ENCODE data around the gene WDR55.

DNA sequence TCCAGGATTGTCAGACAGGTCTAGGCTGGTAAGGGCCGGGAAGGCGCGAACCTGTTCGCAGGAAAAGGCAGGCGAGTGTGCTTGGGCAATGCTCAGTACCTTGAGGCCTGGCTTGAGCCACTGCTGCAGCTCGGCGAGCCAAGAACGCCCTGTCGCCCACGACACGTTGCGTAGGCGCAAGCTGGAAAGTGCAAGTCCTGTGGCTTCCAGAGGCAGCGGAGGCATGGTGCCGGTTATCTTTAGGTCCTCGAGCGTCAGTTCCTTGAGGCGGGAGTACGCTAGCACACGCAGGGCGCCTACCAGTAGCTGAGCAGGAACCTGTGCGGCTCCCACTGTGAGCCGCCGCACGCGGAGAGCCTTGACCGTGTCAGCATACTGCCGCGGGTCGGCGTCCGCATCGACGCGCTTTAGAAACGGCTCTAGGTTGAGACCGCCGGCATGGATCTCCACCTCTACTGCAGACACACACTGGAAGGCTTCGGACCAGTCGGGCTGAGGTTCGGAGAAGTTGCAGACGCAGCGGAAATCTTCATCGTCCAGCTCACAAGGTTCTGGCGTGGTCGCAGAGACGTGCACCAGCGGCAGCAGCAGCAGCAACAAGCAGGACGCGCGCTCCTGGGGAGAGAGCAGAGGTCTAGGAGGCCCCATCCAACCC lies 32.2 kb upstream of the WDR55 start:
- TF ChIP-seq, protein P1, sequence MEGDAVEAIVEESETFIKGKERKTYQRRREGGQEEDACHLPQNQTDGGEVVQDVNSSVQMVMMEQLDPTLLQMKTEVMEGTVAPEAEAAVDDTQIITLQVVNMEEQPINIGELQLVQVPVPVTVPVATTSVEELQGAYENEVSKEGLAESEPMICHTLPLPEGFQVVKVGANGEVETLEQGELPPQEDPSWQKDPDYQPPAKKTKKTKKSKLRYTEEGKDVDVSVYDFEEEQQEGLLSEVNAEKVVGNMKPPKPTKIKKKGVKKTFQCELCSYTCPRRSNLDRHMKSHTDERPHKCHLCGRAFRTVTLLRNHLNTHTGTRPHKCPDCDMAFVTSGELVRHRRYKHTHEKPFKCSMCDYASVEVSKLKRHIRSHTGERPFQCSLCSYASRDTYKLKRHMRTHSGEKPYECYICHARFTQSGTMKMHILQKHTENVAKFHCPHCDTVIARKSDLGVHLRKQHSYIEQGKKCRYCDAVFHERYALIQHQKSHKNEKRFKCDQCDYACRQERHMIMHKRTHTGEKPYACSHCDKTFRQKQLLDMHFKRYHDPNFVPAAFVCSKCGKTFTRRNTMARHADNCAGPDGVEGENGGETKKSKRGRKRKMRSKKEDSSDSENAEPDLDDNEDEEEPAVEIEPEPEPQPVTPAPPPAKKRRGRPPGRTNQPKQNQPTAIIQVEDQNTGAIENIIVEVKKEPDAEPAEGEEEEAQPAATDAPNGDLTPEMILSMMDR (IDR thresholded peaks at IDR 0.05; ENCODE audit: borderline replicate concordance, extremely low read depth, low read length, poor library complexity, severe bottlenecking) = no peak
- no peak for TF ChIP-seq EZH2 (IDR thresholded peaks at IDR 0.05; ENCODE audit: borderline replicate concordance, low read depth, low read length, severe bottlenecking)
